Smooth muscle cell (in vitro differentiated cells): ENCODE measurements around the gene PSTPIP1. TPM values are rescaled to one million over a fixed set of nuclear protein-coding genes. Genes with fewer than 3 reads are reported as not detected.

Source experiments
- DNase-seq: peaks from one replicate; lab custom pipeline; 2025; ENCODE audit not compliant: unreplicated experiment; lab: John Stamatoyannopoulos, UW
- H2AFZ ChIP-seq: fragments of 200-600 bp; sonication (generic); 2 replicates; pipeline ENCODE4 v1.6.0; 2016; ENCODE audit warnings: antibody characterized with exemption, low read depth, mild to moderate bottlenecking
- H3F3A ChIP-seq: fragments of 200-600 bp; sonication (generic); 2 replicates; pipeline ENCODE4 v1.6.0; 2017; ENCODE audit warnings: antibody characterized with exemption, low read depth
- H3K27ac ChIP-seq: fragments of 200-600 bp; sonication (generic); 2 replicates; pipeline ENCODE4 v1.5.1; 2016; ENCODE audit warnings: low read depth, mild to moderate bottlenecking
- H3K27me3 ChIP-seq: fragments of 200-600 bp; sonication (generic); 2 replicates; pipeline ENCODE4 v1.6.1; 2016; ENCODE audit warnings: low read depth, mild to moderate bottlenecking
- H3K36me3 ChIP-seq: fragments of 200-600 bp; sonication (generic); 2 replicates; pipeline ENCODE4 v1.5.1; 2016; ENCODE audit warnings: low read depth
- H3K4me1 ChIP-seq: fragments of 200-600 bp; sonication (generic); 2 replicates; pipeline ENCODE4 v1.5.1; 2016; ENCODE audit warnings: low read depth
- H3K4me2 ChIP-seq: fragments of 200-600 bp; sonication (generic); 2 replicates; pipeline ENCODE4 v1.6.0; 2016; ENCODE audit warnings: mild to moderate bottlenecking
- H3K4me3 ChIP-seq: fragments of 200-600 bp; sonication (generic); 2 replicates; pipeline ENCODE4 v1.5.1; 2016; ENCODE audit warnings: mild to moderate bottlenecking
- H3K79me2 ChIP-seq: fragments of 200-600 bp; sonication (generic); 2 replicates; pipeline ENCODE4 v1.6.0; 2016; ENCODE audit warnings: low read depth, mild to moderate bottlenecking
- H3K9ac ChIP-seq: fragments of 200-600 bp; sonication (generic); 2 replicates; pipeline ENCODE4 v1.6.0; 2016; ENCODE audit warnings: low read depth
- H3K9me3 ChIP-seq: fragments of 200-600 bp; sonication (generic); replicated peaks from 2 replicates; pipeline ENCODE4 v1.5.1; 2016; ENCODE audit warnings: low read depth
- H4K20me1 ChIP-seq: fragments of 200-600 bp; sonication (generic); 2 replicates; pipeline ENCODE4 v1.6.0; 2016; ENCODE audit warnings: low read depth
- CTCF ChIP-seq: fragments of 200-600 bp; sonication (generic); IDR thresholded peaks from 2 replicates; pipeline ENCODE4 v1.5.1; 2017; ENCODE audit warnings: borderline replicate concordance, mild to moderate bottlenecking, antibody characterized with exemption; ENCODE audit not compliant: insufficient read depth, poor library complexity, severe bottlenecking
- WGBS: methylation state at CpG from one replicate; pipeline ENCODE4 v1.1.7; 2016; ENCODE audit warnings: low lambda C conversion rate; 5-methylcytosine and 5-hydroxymethylcytosine counted together
- polyA plus RNA-seq: library from polyadenylated mRNA; unstranded; fragments of >200 nt; fragmentation: Nextera tagmentation; extraction: Ambion mirVana; gene quantifications from 2 replicates; pipeline ENCODE4 v1.2.1, GENCODE V29; 2016
- total RNA-seq: library from RNA; depleted of rRNA; stranded (reverse); fragments of >200 nt; gene quantifications from 2 replicates; pipeline ENCODE4 v1.2.3, GENCODE V29; 2014

The PSTPIP1 gene
- total and polyA plus RNA-seq, 2 experiments from 2014 or later, result 0.38 TPM; not detected in 1

- WGBS, result 91% methylated on average over 1 of the region's 1 CpG
- no peaks in the 10 kb centered on the region for H3K9me3 ChIP-seq
- no peak for DNase-seq
- H3K79me2 ChIP-seq, result peaks cover 60% of the 10 kb centered on the region
- no peak overlapping the region for H2AFZ ChIP-seq
- no peaks in the 10 kb centered on the region for H3K27me3 ChIP-seq
- peaks cover 97% of the 10 kb centered on the region for H4K20me1 ChIP-seq
- no peak overlapping the region for H3K27ac ChIP-seq
- H3K4me3 ChIP-seq, result no peak overlapping the region
- H3K36me3 ChIP-seq, result peaks cover 17% of the 10 kb centered on the region
- H3K9ac ChIP-seq, result no peak overlapping the region
- H3F3A ChIP-seq, result peaks cover 3% of the 10 kb centered on the region
- no peak overlapping the region for H3K4me2 ChIP-seq
- peaks cover 22% of the 10 kb centered on the region for H3K4me1 ChIP-seq
- no peak for TF ChIP-seq CTCF
Measured at GRCh38 chr15:77057072-77057471, 62.1 kb downstream of the PSTPIP1 start.

GRCh38 chr15:77057685-77058084 is 62.8 kb downstream of the PSTPIP1 start:
- Histone ChIP-seq H3K27ac (no peak overlapping the region), H3K79me2 (peaks cover 65% of the 10 kb centered on the region), H3K27me3 (no peaks in the 10 kb centered on the region), H4K20me1 (peaks cover 98% of the 10 kb centered on the region), H3K9ac (no peak overlapping the region), H3K36me3 (peaks cover 12% of the 10 kb centered on the region), H3K4me1 (peaks cover 24% of the 10 kb centered on the region), H3K9me3 (no peaks in the 10 kb centered on the region), H2AFZ (no peak overlapping the region), H3K4me2 (no peak overlapping the region), H3F3A (peaks cover 3% of the 10 kb centered on the region), H3K4me3 (no peak overlapping the region)
- DNase-seq, result no peak
- WGBS, result 78% methylated on average over 4 of the region's 4 CpGs
- TF ChIP-seq CTCF, result no peak

GRCh38 chr15:77058468-77058867 is 63.5 kb downstream of the PSTPIP1 start:
- peaks cover 100% of the 10 kb centered on the region for H4K20me1 ChIP-seq
- H2AFZ ChIP-seq, result no peak overlapping the region
- TF ChIP-seq CTCF, result no peak
- H3K79me2 ChIP-seq, result peaks cover 73% of the 10 kb centered on the region
- H3K9me3 ChIP-seq, result no peaks in the 10 kb centered on the region
- no peak for DNase-seq
- H3K4me1 ChIP-seq, result peaks cover 24% of the 10 kb centered on the region
- no peak overlapping the region for H3K4me3 ChIP-seq
- no peak overlapping the region for H3K27ac ChIP-seq
- WGBS, result 97% methylated on average over 4 of the region's 4 CpGs
- no peak overlapping the region for H3K9ac ChIP-seq
- peaks cover 3% of the 10 kb centered on the region for H3F3A ChIP-seq
- H3K4me2 ChIP-seq, result no peak overlapping the region
- H3K36me3 ChIP-seq, result peaks cover 12% of the 10 kb centered on the region
- no peaks in the 10 kb centered on the region for H3K27me3 ChIP-seq

GRCh38 chr15:77059786-77060361 is 64.9 kb downstream of the PSTPIP1 start:
- DNase-seq, result no peak
- Histone ChIP-seq H3K27ac (no peak overlapping the region), H3K27me3 (no peaks in the 10 kb centered on the region), H3K36me3 (no peaks in the 10 kb centered on the region), H3K9me3 (no peaks in the 10 kb centered on the region), H2AFZ (no peak overlapping the region), H4K20me1 (peaks cover 100% of the 10 kb centered on the region), H3K79me2 (peaks cover 82% of the 10 kb centered on the region), H3K4me2 (no peak overlapping the region), H3K9ac (no peak overlapping the region), H3F3A (peaks cover 3% of the 10 kb centered on the region), H3K4me3 (no peak overlapping the region), H3K4me1 (peaks cover 24% of the 10 kb centered on the region)
- no peak for TF ChIP-seq CTCF
- whole genome bisulfite sequencing, result 78% methylated on average over 2 of the region's 2 CpGs
